Ascending aorta (tissue), 2 donors: ENCODE results near the gene NKX1-1. TPM values are rescaled to one million over a fixed set of nuclear protein-coding genes. Genes with fewer than 3 reads are reported as not detected.

Experiments
- DNase-seq, 2 donors: peaks; one replicate each; pipeline ENCODE4 v3.0.0-alpha.2; 2019; ENCODE audit warnings: low spot score in 2 of 2
- H3K27ac ChIP-seq, 2 donors: fragments of 200-600 bp; sonication (generic); one replicate each; pipeline ENCODE4 v1.5.1; 2016 to 2017; ENCODE audit warnings: mild to moderate bottlenecking in 1 of 2
- H3K27me3 ChIP-seq: fragments of 200-600 bp; sonication (generic); one replicate; pipeline ENCODE4 v1.5.1; 2017
- H3K36me3 ChIP-seq, 2 donors: fragments of 200-600 bp; sonication (generic); one replicate each; pipeline ENCODE4 v1.5.1; 2016
- H3K4me1 ChIP-seq, 2 donors: fragments of 200-600 bp; sonication (generic); one replicate each; pipeline ENCODE4 v1.5.1; 2016 to 2017; ENCODE audit warnings: mild to moderate bottlenecking in 1 of 2
- H3K4me3 ChIP-seq, 2 donors: fragments of 200-600 bp; sonication (generic); one replicate each; pipeline ENCODE4 v1.5.1; 2016 to 2017; ENCODE audit warnings: mild to moderate bottlenecking in 1 of 2
- H3K9me3 ChIP-seq, 2 donors: fragments of 200-600 bp; sonication (generic); one replicate each; pipeline ENCODE4 v1.5.1; 2016
- CTCF ChIP-seq, 3 experiments: fragments of 200-600 bp in 2 of 3; fragments of 450-650 bp in 1 of 3; sonication (generic) in 2 of 3; IDR thresholded peaks; one replicate each; pipeline ENCODE4 v1.5.1; 2016 to 2019; ENCODE audit warnings: antibody characterized with exemption in 3 of 3, mild to moderate bottlenecking in 1 of 3, moderate library complexity in 1 of 3
- intact Hi-C: fragments of 100-400 bp; cut with DNase I; formaldehyde crosslinking; loops from one replicate; pipeline ENCODE4 v1.15.1; 2023
- total RNA-seq: library from RNA; depleted of rRNA; stranded (reverse); fragments of >200 nt; gene quantifications from one replicate; pipeline ENCODE4 v1.1.0, GENCODE V29; 2016

Gene NKX1-1
- total RNA-seq, 1 donor from 2014 or later = not detected

- no peaks in the 10 kb centered on the region for H3K36me3 ChIP-seq
- TF ChIP-seq CTCF (IDR thresholded peaks at IDR 0.05) = no peak
- no peaks in the 10 kb centered on the region for H3K4me1 ChIP-seq
- intact Hi-C loops = no loop called here
- H3K9me3 ChIP-seq = no peaks in the 10 kb centered on the region
- H3K4me3 ChIP-seq = no peak overlapping the region
- no peak overlapping the region for H3K27ac ChIP-seq
- peak in 1 of 2 donors; percentile 42 for DNase-seq
- H3K27me3 ChIP-seq = no peaks in the 10 kb centered on the region
Measured at GRCh38 chr4:1418494-1419285, 12.4 kb upstream of the NKX1-1 start.

- peak in 1 of 2 donors; percentile 45 for DNase-seq
- Histone ChIP-seq H3K36me3 (no peaks in the 10 kb centered on the region), H3K4me3 (no peak overlapping the region), H3K27me3 (no peaks in the 10 kb centered on the region), H3K27ac (no peak overlapping the region), H3K9me3 (no peaks in the 10 kb centered on the region), H3K4me1 (no peaks in the 10 kb centered on the region)
- TF ChIP-seq CTCF (IDR thresholded peaks at IDR 0.05) = no peak
- intact Hi-C loops = no loop called here
Measured at GRCh38 chr4:1417522-1418390, 11.5 kb upstream of the NKX1-1 start.

- H3K9me3 ChIP-seq = no peaks in the 10 kb centered on the region
- H3K36me3 ChIP-seq = no peaks in the 10 kb centered on the region
- no peak overlapping the region for H3K4me3 ChIP-seq
- H3K4me1 ChIP-seq = no peaks in the 10 kb centered on the region
- peak in 1 of 2 donors; percentile 40 for DNase-seq
- intact Hi-C loops = no loop called here
- TF ChIP-seq CTCF (IDR thresholded peaks at IDR 0.05) = no peak
- H3K27ac ChIP-seq = no peak overlapping the region
- no peaks in the 10 kb centered on the region for H3K27me3 ChIP-seq
Measured at GRCh38 chr4:1416948-1417260, 10.7 kb upstream of the NKX1-1 start.

DNA sequence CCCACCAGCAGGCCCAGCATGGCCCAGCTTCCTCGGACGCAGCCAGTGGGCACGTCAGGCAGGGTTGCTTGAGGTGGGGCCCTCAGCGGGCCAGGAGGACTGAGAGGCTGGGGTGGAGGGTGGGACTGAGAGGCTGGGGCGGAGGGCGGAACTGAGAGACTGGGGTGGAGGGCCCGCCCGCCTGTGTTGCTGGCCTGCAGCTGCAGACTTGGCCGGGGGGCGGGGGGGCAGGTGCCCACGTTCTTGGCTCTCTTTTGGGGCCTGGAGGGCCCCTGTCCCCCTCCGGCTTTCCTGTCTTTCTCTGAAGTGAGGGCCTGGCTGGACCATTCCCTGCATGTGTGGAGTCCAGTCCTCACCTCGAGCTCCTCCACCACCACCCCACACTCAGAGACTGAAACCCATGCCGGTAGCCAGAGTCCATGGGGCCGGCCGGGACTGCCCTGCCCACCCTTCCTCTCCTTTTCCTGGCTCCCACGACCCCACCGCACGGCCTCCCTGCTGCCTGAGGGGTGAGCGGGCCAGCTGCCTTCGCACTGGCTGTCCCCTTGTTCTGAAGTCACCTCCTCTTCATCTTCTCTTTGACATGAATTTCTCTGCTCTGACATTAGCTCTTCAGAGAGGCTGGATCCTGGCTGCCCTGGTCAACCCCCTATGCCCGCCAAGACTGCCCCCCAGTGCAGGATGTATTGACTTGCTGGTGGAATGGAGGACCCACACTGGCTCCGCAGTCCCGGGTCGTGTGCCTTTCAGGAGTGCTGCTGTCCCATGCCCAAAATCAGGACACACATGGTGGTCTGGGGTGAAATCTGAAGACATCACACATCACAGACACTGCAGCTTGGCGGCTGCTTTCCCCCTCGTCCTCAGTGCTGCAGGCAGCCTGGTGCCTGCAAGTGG, 10.1 kb upstream of the NKX1-1 start:
- no peaks in the 10 kb centered on the region for H3K9me3 ChIP-seq
- no peaks in the 10 kb centered on the region for H3K27me3 ChIP-seq
- no peak overlapping the region for H3K4me3 ChIP-seq
- no peaks in the 10 kb centered on the region for H3K4me1 ChIP-seq
- TF ChIP-seq CTCF (IDR thresholded peaks at IDR 0.05) = no peak
- H3K36me3 ChIP-seq = no peaks in the 10 kb centered on the region
- intact Hi-C loops = no loop called here
- DNase-seq = peak in 1 of 2 donors; percentile 56
- no peak overlapping the region for H3K27ac ChIP-seq

DNA sequence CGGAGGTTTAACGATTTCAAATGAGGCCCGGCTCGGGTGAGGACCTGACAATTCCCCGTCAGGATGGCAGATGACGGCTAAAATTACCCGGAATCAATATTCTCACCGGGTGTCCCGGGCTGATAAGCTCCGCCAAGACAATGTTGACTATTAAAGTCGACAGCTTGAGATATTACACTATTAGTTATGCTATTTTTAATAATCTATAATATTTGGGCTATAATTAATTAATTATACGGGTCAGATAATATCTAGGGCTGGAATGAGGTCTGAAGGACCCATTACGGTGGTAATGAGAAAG, 9.4 kb upstream of the NKX1-1 start:
- intact Hi-C loops = no loop called here
- no peak for TF ChIP-seq CTCF (IDR thresholded peaks at IDR 0.05)
- DNase-seq = no peak
- Histone ChIP-seq H3K4me3 (no peak overlapping the region), H3K27ac (no peak overlapping the region), H3K36me3 (no peaks in the 10 kb centered on the region), H3K4me1 (no peaks in the 10 kb centered on the region), H3K27me3 (peaks cover 4% of the 10 kb centered on the region), H3K9me3 (no peaks in the 10 kb centered on the region)
